Activated naive CD4-positive, alpha-beta T cell treated with anti-CD3 and anti-CD28 coated beads, Interleukin-2, amount 50 U/mL, for 24 hours (primary cell): ENCODE measurements around the gene UBA5.

Experiments used
- H3K27ac Mint-ChIP-seq: one replicate; pipeline ENCODE4 v1.8.0; 2021; ENCODE audit warnings: mild to moderate bottlenecking, mixed read lengths
- H3K27me3 Mint-ChIP-seq: one replicate; pipeline ENCODE4 v1.8.0; 2021; ENCODE audit warnings: mixed read lengths
- H3K36me3 Mint-ChIP-seq: one replicate; pipeline ENCODE4 v1.8.0; 2021; ENCODE audit warnings: mixed read lengths
- H3K4me1 Mint-ChIP-seq: one replicate; pipeline ENCODE4 v1.8.0; 2021; ENCODE audit warnings: mixed read lengths
- H3K4me3 Mint-ChIP-seq: one replicate; pipeline ENCODE4 v1.8.0; 2021; ENCODE audit warnings: mild to moderate bottlenecking, mixed read lengths
- H3K9me3 Mint-ChIP-seq: one replicate; pipeline ENCODE4 v1.8.0; 2021; ENCODE audit warnings: mixed read lengths

Gene UBA5

DNA sequence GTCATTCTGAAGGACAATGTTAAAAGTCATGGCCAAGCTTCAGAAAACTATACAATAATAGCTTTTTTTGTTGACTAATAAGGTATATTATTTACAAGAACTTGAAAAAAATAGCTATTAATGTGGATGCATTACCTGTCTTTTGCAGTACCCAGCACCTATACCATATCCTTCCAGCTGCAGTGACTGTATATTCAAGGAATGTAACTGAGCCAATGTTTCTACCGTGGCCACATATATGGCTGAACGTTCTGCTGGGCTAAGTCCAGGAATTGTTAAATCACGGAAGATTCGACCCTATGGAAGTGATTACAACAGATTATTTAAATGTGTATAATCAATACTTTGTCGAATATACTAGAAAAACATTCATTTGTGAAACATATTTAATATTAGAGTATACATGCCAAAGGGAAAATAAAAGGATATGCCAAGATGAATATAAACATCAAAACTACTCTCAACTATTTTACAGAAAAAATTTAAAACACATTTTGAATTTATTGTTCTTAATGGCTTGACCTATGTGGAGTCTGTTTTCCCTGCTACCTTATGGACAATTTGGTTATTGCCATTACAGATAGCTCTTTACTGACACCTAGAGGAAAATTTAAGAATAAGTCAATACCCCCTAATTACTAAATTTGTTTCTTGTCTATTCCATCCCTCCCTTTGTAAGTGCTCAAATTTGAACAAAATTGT, 18.1 kb upstream of the UBA5 start:
- H3K27me3 Mint-ChIP-seq, result no peaks in the 10 kb centered on the region
- peaks cover 7% of the 10 kb centered on the region for H3K4me1 Mint-ChIP-seq
- H3K4me3 Mint-ChIP-seq, result no peak overlapping the region
- H3K27ac Mint-ChIP-seq, result no peak overlapping the region
- H3K36me3 Mint-ChIP-seq, result peaks cover 6% of the 10 kb centered on the region
- no peaks in the 10 kb centered on the region for H3K9me3 Mint-ChIP-seq

DNA sequence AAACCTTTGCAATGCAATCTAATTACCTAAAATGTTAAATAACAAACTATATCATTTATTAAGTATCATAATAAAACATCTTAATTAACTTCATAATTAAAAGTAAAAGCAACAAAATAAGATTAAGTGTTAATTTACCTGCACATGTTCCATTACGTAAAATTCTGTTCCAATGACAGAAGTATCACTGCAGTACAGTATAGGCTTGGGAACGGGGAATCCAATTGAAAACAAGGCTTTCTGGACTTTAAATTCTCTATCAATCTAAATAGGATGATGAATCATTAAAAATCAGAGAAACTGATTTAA, 17.6 kb upstream of the UBA5 start:
- peaks cover 7% of the 10 kb centered on the region for H3K4me1 Mint-ChIP-seq
- H3K27me3 Mint-ChIP-seq, result no peaks in the 10 kb centered on the region
- H3K9me3 Mint-ChIP-seq, result no peaks in the 10 kb centered on the region
- H3K27ac Mint-ChIP-seq, result no peak overlapping the region
- H3K36me3 Mint-ChIP-seq, result peaks cover 6% of the 10 kb centered on the region
- H3K4me3 Mint-ChIP-seq, result no peak overlapping the region

DNA sequence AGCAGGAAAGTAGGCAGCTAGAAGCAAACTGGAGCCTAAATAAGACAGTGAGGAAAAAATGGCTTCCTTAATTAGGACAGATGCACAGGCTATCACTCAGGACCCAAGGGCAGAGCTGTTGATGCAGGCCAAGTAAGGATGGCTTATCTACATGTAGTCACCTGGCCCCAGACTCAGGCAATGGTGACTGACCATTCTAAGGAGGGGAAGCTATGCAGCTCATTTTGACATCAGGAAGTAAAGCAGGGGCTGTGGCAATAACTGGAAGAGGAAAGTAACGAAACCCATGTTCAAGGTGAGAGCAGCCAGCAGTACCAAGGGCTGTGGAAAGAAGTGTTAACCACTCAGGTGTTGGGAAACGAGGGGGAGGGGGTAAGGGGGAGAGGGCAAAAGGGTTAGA, 16.8 kb upstream of the UBA5 start:
- Mint-ChIP-seq H3K4me3 (no peak overlapping the region), H3K27ac (no peak overlapping the region), H3K36me3 (peaks cover 6% of the 10 kb centered on the region), H3K9me3 (no peaks in the 10 kb centered on the region), H3K27me3 (no peaks in the 10 kb centered on the region), H3K4me1 (peaks cover 7% of the 10 kb centered on the region)

DNA sequence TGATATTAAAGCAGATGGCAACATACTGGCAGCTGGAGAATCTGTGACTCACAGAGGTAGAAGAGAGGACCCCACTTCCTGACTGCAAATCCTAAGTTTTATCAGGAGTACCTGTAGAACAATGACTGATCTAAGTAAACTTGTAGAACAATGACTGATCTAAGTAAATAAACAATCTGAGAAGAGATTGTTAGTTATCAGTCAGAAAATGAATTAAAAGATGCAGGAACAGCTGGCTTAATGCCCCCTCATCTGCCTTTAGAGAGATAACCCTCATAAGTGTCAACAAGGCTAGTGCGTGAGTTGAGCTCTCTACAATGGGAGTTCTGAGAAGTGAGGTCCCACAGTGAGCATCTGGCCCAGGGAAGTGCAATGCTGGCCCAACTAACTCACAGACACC, 15.1 kb upstream of the UBA5 start:
- Mint-ChIP-seq H3K9me3 (no peaks in the 10 kb centered on the region), H3K27me3 (no peaks in the 10 kb centered on the region), H3K36me3 (peaks cover 6% of the 10 kb centered on the region), H3K4me1 (peaks cover 13% of the 10 kb centered on the region), H3K4me3 (no peak overlapping the region), H3K27ac (no peak overlapping the region)

DNA sequence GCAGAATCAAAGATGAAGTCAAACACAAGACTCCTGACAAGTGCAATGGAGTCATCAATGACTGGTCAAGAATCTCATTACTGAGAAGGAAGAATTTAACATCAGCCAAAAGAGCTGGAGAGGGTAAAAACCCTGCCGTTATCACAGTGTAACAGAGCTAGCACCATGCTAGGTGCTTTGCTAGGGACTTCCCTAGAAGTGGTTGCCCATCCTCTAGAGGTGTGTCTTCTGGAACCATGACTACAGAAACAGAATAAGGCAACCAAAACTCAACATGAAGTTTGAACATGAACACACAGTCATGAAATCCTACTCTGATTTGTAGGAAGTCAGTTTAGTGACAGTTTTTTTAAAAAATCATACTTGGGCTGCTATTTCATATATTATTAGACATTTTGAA, 10.0 kb upstream of the UBA5 start:
- H3K27ac Mint-ChIP-seq, result no peak overlapping the region
- H3K9me3 Mint-ChIP-seq, result no peaks in the 10 kb centered on the region
- H3K4me3 Mint-ChIP-seq, result no peak overlapping the region
- peaks cover 11% of the 10 kb centered on the region for H3K4me1 Mint-ChIP-seq
- H3K36me3 Mint-ChIP-seq, result no peaks in the 10 kb centered on the region
- no peaks in the 10 kb centered on the region for H3K27me3 Mint-ChIP-seq

DNA sequence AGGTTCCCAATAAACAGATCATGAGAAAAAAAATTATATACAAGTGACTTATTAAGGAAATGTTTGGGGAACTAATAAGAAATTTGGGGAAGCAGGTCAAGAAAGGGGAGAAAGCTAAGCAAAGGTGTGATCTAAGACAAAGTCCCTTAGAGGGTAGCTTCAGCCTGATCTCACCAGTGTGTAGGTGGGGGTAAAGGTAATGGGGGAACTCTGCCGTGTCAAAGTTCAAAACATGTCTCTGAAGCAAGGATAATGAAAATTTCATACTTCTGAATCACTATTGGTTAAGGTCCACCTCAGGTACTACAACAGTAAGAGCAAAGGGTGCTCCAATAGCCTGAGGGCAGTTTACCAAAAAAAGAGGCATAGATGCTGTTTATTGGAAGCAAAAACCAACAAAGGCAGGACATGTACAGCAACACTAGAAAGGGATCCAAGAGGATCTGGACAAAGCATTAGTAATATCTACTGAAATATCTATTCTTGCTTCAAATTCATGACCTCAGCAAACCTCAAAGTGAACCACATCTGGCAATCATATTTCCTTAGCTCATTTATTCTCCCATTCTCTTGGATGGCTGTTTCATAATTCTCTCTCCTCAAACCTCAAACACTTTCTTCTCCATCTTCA, 7.4 kb upstream of the UBA5 start:
- no peak overlapping the region for H3K27ac Mint-ChIP-seq
- no peaks in the 10 kb centered on the region for H3K36me3 Mint-ChIP-seq
- no peak overlapping the region for H3K4me3 Mint-ChIP-seq
- no peaks in the 10 kb centered on the region for H3K27me3 Mint-ChIP-seq
- H3K9me3 Mint-ChIP-seq, result no peaks in the 10 kb centered on the region
- H3K4me1 Mint-ChIP-seq, result peaks cover 26% of the 10 kb centered on the region

DNA sequence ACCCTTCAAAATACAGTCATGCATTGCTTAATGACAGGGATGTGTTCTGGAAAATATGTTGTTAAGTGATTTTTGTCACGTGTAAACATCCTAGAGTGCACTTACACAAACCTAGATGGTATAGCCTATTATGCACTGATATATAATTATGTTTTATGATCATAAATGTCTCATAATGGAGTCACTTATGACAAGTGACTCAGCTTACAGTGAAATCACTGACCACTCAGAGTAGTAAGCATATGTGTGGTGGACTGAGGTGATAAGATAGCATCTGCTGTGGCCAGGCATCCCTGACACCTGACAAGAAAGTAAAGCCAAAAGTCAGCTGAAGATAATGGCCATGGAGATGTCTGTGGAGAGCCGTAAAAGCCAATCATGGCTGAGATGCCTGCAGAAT, 5.9 kb upstream of the UBA5 start:
- Mint-ChIP-seq H3K27me3 (no peaks in the 10 kb centered on the region), H3K27ac (no peak overlapping the region), H3K36me3 (no peaks in the 10 kb centered on the region), H3K9me3 (no peaks in the 10 kb centered on the region), H3K4me1 (peaks cover 34% of the 10 kb centered on the region), H3K4me3 (no peak overlapping the region)

DNA sequence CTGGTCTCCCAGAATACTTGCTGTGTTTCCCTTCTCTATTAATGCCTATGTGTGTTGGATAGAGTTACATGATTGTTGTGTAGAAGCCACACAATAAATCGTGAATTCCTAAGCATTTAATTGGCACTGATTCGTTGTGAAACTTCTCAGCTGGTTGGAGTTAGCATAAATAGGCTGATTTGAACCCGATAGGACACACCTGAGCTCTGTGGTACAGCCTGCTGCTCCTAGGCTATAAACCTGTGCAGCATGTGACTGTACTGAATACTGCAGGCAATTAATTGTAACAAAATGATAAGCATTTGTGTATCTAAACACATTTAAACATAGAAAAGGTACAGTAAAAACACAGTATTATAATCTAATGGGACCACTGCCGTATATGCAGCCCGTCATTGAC, 5.4 kb upstream of the UBA5 start:
- Mint-ChIP-seq H3K4me3 (no peak overlapping the region), H3K9me3 (no peaks in the 10 kb centered on the region), H3K27ac (no peak overlapping the region), H3K36me3 (no peaks in the 10 kb centered on the region), H3K27me3 (no peaks in the 10 kb centered on the region), H3K4me1 (peaks cover 35% of the 10 kb centered on the region)

DNA sequence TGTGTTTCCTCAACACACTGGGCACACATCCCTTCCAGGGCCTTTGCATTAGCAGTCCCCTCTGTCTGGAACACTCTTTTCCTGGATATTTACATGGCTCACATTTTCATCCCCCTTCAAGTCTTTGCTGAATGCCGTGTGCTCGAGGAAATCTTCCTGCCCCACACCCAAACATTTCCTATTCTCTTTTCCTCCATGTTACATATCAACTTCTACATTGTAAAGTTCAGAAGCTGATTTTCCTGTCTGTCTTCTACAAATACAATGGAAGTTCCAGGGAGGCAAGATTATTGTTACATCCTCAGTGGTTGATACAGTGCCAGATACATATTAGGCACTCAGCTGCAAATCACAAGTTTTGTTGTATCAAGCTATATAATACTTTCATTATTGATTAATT, 4.7 kb upstream of the UBA5 start:
- no peak overlapping the region for H3K27ac Mint-ChIP-seq
- no peak overlapping the region for H3K4me3 Mint-ChIP-seq
- no peaks in the 10 kb centered on the region for H3K36me3 Mint-ChIP-seq
- H3K27me3 Mint-ChIP-seq, result no peaks in the 10 kb centered on the region
- H3K4me1 Mint-ChIP-seq, result peaks cover 35% of the 10 kb centered on the region
- no peaks in the 10 kb centered on the region for H3K9me3 Mint-ChIP-seq

DNA sequence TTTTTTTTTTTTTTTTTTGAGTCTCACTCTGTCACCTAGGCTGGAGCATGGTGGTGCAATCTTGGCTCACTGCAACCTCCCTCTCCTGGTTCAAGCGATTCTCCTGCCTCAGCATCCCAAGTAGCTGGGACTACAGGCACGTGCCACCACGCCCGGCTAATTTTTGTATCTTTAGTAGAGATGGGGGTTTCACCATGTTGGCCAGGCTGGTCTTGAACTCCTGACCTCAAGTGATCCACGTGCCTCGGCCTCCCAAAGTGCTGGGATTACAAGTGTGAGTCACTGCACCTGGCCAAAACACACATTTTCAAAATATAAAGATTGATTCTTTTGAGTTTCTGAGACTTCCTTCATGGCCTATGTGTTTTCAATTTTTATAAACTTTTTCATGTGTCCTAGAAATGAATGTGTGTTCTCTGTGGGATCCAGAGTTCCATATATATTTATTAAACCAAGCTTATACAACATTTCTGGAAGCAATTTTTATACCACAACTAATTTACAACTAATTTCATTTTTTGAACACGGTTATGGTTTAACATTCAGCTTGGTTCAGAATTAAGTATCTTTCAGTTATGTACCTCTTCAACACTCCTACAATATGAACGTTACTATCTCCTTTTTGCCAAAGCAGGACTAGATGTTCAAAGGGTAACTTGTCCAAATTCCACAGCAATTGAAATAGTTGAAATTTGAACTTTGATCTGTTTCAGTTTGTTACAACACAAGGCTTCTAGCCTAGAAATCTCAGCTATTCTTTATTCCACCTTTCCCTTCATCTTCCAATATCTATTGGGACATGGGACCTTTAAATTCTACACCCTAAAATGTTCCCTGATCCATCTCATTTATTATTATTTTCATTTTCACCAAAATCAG, 2.0 kb upstream of the UBA5 start:
- Mint-ChIP-seq H3K4me3 (peak overlapping the region; percentile 97), H3K27me3 (no peaks in the 10 kb centered on the region), H3K9me3 (no peaks in the 10 kb centered on the region), H3K27ac (peak overlapping the region; percentile 39), H3K4me1 (peaks cover 55% of the 10 kb centered on the region), H3K36me3 (peaks cover 2% of the 10 kb centered on the region)

DNA sequence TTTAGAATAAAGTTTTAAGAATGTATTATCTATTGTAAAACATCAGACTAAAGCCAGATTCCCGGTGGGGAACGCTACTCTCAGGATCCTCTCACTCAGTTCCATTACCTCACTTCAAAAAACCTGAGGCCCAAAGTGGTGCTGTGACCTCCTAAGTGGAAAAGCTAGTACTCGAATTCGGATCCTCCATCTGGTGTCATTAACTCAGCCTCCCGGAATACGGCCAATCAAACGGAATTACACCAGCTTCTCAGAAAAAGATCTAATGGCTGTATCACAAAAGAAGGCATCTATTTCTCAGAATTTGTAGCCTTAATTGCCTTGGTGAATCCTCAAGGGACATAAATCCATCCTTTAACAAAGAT, 1.1 kb upstream of the UBA5 start:
- Mint-ChIP-seq H3K36me3 (peaks cover 2% of the 10 kb centered on the region), H3K4me3 (peak overlapping the region; percentile 97), H3K4me1 (peaks cover 64% of the 10 kb centered on the region), H3K27me3 (no peaks in the 10 kb centered on the region), H3K9me3 (no peaks in the 10 kb centered on the region), H3K27ac (peak overlapping the region; percentile 97)

DNA sequence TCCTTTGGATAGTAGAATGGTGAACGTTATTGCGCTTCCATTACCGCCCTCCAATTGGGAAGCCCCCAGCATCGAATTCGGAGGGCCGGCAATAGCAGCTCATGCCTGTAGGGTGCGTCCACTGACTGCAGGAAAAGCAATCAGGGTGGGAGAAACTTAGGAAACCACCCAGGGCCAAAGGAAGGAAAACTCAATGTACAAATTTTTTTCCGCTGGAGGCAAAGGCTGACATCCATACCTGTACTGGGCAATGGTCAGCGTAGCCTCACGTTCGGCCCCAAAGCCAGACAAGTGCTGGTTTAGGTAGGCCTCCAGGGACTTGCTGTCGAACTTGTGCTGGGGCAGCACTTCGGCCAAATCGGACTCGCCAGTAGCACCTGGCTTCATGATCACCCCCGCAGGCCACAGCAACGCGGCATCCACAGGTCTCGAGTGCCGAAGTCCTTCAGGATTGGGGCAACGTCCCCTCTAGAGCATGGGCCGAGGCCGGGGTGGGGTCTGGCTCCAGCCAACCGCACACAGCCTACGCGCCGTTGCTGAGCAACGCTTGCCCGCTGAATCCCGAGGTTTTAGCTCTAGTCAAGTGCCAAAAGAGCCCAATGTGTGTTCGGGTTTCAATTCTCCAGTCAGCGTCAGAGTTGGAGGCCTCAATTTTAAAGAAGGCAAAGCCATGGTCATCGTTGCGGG, 621 bp upstream of the UBA5 start, which contains the start of gene ACAD11:
TSS of gene ACAD11 (minus strand) at position 445 of the 687 bp plus-strand sequence. CDS start at position 387, 58 bp downstream.
- Mint-ChIP-seq H3K36me3 (peaks cover 3% of the 10 kb centered on the region), H3K9me3 (no peaks in the 10 kb centered on the region), H3K27ac (peak within 1 kb of the TSS; percentile 97), H3K27me3 (no peaks in the 10 kb centered on the region), H3K4me3 (peak within 1 kb of the TSS; percentile 97), H3K4me1 (peaks cover 68% of the 10 kb centered on the region)

DNA sequence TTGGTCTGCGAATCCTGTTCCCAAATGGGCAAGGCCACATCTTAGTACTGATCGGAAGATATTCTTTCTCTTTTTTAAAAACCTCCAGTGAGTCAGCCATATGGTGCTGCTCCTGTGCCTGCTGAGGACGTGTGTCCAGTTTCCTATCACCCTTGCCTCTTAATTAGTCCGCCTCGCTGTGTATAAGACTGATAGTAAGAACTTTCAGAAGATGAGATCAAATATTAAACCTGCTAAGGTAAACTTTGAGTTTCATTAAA, 612 bp downstream of the UBA5 start:
- Mint-ChIP-seq H3K4me1 (peaks cover 73% of the 10 kb centered on the region), H3K9me3 (no peaks in the 10 kb centered on the region), H3K4me3 (peak overlapping the region; percentile 97), H3K27me3 (no peaks in the 10 kb centered on the region), H3K36me3 (peaks cover 5% of the 10 kb centered on the region), H3K27ac (peak overlapping the region; percentile 97)

DNA sequence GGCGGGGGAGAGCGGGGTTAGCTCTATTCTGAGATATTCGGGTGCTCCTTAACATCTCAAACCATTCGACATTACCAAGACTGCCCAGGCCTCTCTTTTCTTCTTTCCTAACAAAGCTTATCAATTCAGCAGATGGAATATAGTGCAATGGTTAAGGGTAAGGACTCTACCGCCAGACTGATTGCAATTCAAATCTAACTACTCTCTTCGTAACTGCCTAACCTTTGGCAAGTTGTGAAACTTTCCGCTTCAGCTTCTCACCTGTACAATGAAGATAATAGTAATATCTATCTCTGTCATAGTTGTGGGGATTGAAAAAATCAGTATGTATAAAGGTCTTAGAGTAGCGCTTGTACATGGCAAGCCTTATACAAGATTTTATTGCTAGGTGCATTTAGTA, 972 bp downstream of the UBA5 start:
- peaks cover 5% of the 10 kb centered on the region for H3K36me3 Mint-ChIP-seq
- no peaks in the 10 kb centered on the region for H3K27me3 Mint-ChIP-seq
- peak overlapping the region; percentile 97 for H3K4me3 Mint-ChIP-seq
- H3K27ac Mint-ChIP-seq, result peak overlapping the region; percentile 97
- no peaks in the 10 kb centered on the region for H3K9me3 Mint-ChIP-seq
- H3K4me1 Mint-ChIP-seq, result peaks cover 73% of the 10 kb centered on the region

DNA sequence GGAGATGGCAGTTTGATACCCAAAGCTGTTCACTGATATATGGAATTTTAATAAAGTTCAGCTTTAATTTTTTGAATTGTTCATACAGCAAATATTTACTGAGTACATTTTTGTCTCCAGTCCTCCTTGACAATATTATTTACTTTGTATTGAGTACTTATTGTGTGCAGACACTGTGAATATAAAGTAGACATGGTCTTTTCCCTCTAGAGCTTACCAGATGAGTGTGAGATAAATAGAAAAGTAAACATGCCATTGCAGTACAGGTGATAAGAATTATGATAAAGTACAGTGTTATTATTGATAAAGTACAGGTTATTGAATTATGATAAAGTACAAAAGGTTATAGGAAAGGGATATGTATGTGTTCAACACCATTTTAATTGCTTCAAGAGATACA, 2.1 kb downstream of the UBA5 start:
- H3K4me1 Mint-ChIP-seq, result peaks cover 70% of the 10 kb centered on the region
- no peaks in the 10 kb centered on the region for H3K9me3 Mint-ChIP-seq
- peak overlapping the region; percentile 97 for H3K4me3 Mint-ChIP-seq
- no peak overlapping the region for H3K27ac Mint-ChIP-seq
- H3K36me3 Mint-ChIP-seq, result peaks cover 5% of the 10 kb centered on the region
- H3K27me3 Mint-ChIP-seq, result no peaks in the 10 kb centered on the region

DNA sequence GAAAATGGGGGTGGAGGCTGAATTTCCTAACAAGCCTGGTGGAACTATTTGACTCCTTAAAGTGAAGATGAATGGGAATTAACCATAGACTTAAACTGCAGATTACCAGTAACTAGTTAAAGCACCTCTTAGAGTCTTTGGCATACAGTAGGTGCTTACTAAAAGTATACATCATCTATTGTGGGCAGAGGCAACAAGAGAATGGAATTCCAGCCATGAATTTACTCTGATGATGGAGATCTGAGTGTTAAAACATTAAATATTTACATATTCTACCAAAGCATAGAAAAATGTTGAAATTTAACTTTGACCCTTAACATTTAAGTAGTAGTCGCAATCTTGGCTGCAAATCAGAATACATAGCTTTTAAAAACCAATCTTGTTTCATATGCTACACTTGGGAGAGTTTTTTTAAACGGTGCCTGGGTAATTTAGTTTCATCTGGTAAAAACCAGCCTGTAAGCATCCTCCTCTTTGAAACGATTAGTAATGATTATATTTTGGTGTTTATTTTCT, 5.2 kb downstream of the UBA5 start:
- Mint-ChIP-seq H3K27ac (no peak overlapping the region), H3K4me3 (no peak overlapping the region), H3K9me3 (no peaks in the 10 kb centered on the region)

More for the DNA sequence above, 5.2 kb downstream of the UBA5 start:
- H3K27me3 Mint-ChIP-seq, result no peaks in the 10 kb centered on the region
- peaks cover 63% of the 10 kb centered on the region for H3K4me1 Mint-ChIP-seq
- H3K36me3 Mint-ChIP-seq, result peaks cover 9% of the 10 kb centered on the region
